Measurements from ENCODE around the gene SIK1.
A peak's percentile ranks its signal among the peaks of the same experiment; 100 is the strongest.
"Not testable (repeated sequence)": the region's sequence is repeated elsewhere in the genome, so short reads cannot be mapped to it uniquely, and the experiment has no call there.

The SIK1 gene

GRCh38 chr21:43412020-43412788 lies 14.7 kb downstream of the SIK1 start:
- not testable (repeated sequence) for H3K27ac Mint-ChIP-seq; H3K36me3 Mint-ChIP-seq; H3K4me1 Mint-ChIP-seq; DNase-seq (ENCODE audit: low spot score in 2 of 2); H3K4me3 Mint-ChIP-seq; H3K9me3 Mint-ChIP-seq
- peak; percentile 26 for ATAC-seq

DNA sequence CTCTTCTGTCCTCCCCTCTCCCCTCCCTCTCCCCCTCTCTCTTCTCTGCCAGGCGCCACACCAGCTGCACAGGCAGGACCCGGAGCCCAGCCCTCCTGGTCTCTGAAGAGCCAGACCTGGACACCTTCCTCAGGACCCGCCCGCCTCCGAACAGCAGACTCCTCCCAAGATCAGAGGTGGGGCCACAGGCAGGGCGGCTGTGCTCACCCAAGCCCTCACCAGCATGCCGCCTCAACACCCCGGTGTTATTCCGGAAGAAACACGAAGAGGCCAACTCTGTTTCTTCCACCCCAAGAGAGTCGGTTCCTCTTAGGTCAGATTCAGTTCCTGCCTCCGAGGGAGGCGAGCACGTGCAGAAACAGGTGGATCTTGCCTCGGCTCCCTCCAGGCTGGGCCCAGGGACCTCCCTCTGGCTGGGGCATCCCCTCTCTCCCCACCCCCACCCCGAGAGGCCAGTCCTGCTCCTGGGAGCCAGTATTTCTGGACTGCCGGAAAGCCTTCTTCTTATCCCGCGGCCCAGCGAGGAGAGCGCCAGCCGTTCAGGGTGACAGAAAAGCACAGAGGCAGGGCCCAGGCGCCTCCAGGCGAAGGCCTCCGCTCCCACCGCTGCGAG lies 16.4 kb downstream of the SIK1 start:
- not testable (repeated sequence) for H3K4me3 Mint-ChIP-seq; H3K36me3 Mint-ChIP-seq; H3K9me3 Mint-ChIP-seq; DNase-seq (ENCODE audit: low spot score in 2 of 2); H3K4me1 Mint-ChIP-seq; H3K27ac Mint-ChIP-seq
- ATAC-seq, result peak; percentile 80

DNA sequence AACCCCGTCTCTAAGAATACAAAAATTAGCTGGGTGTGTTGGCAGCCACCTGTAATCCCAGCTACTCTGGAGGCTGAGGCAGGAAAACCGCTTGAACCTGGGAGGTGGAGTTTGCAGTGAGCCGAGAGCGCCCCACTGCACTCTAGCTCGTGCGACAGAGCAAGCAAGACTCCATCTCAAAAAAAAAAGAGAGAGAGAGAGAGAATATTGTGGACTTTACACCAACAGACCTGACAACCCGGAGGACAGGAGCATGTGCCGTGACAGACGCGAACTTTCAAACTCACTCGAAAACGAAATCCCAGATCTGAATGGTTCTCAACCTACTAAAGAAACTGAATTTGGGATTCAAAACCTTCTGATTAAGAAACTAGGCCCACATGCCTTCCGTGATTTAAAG lies 19.8 kb downstream of the SIK1 start:
- H3K9me3 Mint-ChIP-seq; H3K36me3 Mint-ChIP-seq; H3K27ac Mint-ChIP-seq; ATAC-seq; H3K4me1 Mint-ChIP-seq; DNase-seq (ENCODE audit: low spot score in 2 of 2); H3K4me3 Mint-ChIP-seq: not testable (repeated sequence)

- not testable (repeated sequence) for H3K4me1 Mint-ChIP-seq; DNase-seq (ENCODE audit: low spot score in 2 of 2); H3K36me3 Mint-ChIP-seq; H3K9me3 Mint-ChIP-seq; H3K4me3 Mint-ChIP-seq; ATAC-seq; H3K27ac Mint-ChIP-seq
These were observed 22.5 kb downstream of the SIK1 start for GRCh38 chr21:43404450-43404849.

DNA sequence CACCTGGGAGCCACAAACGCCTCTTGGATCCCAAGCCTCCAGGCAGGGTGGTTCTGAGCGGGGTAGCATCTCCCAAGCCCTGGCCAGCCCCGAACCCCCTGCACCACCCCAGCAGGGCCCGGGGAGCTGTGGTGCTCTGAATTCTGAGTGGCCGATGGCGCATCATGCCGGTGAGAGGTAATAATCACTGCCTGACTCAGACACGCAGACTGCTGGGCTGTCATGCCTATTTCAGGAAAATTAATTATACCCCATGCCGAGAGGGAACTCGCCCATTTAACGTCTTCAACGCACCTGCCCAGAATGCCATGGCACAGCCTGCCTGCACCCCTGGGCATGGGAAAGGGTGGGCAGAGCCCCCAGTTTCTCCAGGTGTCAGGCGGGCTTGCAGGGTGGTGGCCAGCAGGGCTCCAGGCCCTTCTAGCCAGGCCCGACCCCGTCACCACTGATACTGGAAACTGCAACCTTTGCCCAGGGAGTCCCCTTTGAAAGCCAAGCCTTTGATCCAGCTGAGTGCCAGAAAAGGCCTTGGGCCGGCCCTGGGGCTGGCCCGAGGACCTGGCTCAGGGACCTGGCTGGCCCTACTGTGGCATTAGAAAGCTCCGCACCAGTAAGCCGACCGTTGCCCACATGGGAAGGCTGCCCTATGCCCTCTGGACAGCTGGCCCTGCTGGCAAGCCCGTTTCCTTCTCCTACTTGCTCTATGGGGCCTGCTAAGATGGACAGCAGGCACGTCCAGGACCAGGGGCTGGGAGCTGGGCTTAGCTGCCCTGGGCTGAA lies 23.1 kb downstream of the SIK1 start:
- H3K4me3 Mint-ChIP-seq; H3K27ac Mint-ChIP-seq; ATAC-seq; H3K9me3 Mint-ChIP-seq; H3K36me3 Mint-ChIP-seq; DNase-seq (ENCODE audit: low spot score in 2 of 2); H3K4me1 Mint-ChIP-seq: not testable (repeated sequence)

GRCh38 chr21:43401125-43401524 lies 25.8 kb downstream of the SIK1 start:
- not testable (repeated sequence) for H3K4me3 Mint-ChIP-seq; DNase-seq (ENCODE audit: low spot score in 2 of 2); H3K27ac Mint-ChIP-seq; H3K36me3 Mint-ChIP-seq; H3K4me1 Mint-ChIP-seq; ATAC-seq; H3K9me3 Mint-ChIP-seq

- H3K4me1 Mint-ChIP-seq; H3K27ac Mint-ChIP-seq; DNase-seq (ENCODE audit: low spot score in 2 of 2); H3K4me3 Mint-ChIP-seq; H3K9me3 Mint-ChIP-seq; H3K36me3 Mint-ChIP-seq: not testable (repeated sequence)
- ATAC-seq, result peak; percentile 63
These were observed 27.3 kb downstream of the SIK1 start for GRCh38 chr21:43399595-43400015.

GRCh38 chr21:43399136-43399535 lies 27.8 kb downstream of the SIK1 start:
- H3K27ac Mint-ChIP-seq; H3K4me3 Mint-ChIP-seq; H3K36me3 Mint-ChIP-seq; H3K4me1 Mint-ChIP-seq; H3K9me3 Mint-ChIP-seq; DNase-seq (ENCODE audit: low spot score in 2 of 2): not testable (repeated sequence)
- peak; percentile 69 for ATAC-seq

- H3K4me1 Mint-ChIP-seq; H3K4me3 Mint-ChIP-seq; H3K27ac Mint-ChIP-seq; H3K36me3 Mint-ChIP-seq; DNase-seq (ENCODE audit: low spot score in 2 of 2); H3K9me3 Mint-ChIP-seq: not testable (repeated sequence)
- peak; percentile 40 for ATAC-seq
These were observed 28.4 kb downstream of the SIK1 start for GRCh38 chr21:43398533-43398932.

- not testable (repeated sequence) for DNase-seq (ENCODE audit: low spot score in 2 of 2); H3K27ac Mint-ChIP-seq; H3K9me3 Mint-ChIP-seq; H3K4me3 Mint-ChIP-seq; H3K4me1 Mint-ChIP-seq; ATAC-seq; H3K36me3 Mint-ChIP-seq
These were observed 28.9 kb downstream of the SIK1 start for GRCh38 chr21:43398000-43398399.

DNA sequence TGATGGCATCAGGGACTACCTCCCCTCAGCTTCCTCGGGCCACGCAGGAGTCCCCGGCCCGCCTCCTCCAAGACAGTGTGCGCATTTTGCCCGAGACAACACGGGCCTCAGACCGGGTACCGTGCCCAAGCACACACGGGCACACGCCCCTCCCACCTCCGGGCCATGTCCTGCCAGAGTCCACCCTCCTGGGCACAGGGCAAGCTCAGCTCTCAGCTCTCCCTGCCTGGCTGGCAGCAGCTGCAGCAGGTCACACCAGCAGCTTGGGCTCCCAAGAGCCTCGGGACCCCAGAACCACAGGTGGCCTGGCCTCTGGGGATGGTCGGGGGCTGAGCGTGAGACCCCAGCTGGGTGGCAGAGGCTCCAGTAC lies 29.5 kb downstream of the SIK1 start:
- H3K36me3 Mint-ChIP-seq; H3K4me1 Mint-ChIP-seq; DNase-seq (ENCODE audit: low spot score in 2 of 2): not testable (repeated sequence)

GRCh38 chr21:43396788-43397438 lies 30.0 kb downstream of the SIK1 start:
- H3K36me3 Mint-ChIP-seq; DNase-seq (ENCODE audit: low spot score in 2 of 2); ATAC-seq; H3K9me3 Mint-ChIP-seq; H3K4me1 Mint-ChIP-seq; H3K4me3 Mint-ChIP-seq; H3K27ac Mint-ChIP-seq: not testable (repeated sequence)

More for the DNA sequence above, 29.5 kb downstream of the SIK1 start:
- H3K4me3 Mint-ChIP-seq, H3K9me3 Mint-ChIP-seq, ATAC-seq, H3K27ac Mint-ChIP-seq: not testable (repeated sequence)

DNA sequence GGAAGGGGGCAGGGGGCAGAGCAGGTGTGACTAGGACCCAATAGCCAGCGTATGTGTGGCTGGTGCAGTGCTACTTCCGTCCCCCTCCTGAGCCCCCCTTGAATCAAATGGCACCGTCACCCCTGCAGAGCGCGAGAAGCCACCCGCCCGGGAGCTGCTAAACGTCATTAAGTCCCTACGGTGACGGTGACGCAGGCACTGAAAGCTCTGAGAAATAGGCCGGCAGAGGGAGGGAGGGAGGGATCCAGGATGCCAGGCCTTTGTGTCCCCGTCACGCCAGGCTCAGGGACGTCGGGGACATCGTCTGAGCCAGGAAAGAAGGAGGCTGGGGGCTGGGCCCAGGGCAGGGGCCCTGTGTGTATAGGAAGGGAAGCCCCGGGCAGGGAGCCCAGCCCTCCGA lies 43.6 kb downstream of the SIK1 start:
- H3K36me3 Mint-ChIP-seq; DNase-seq (ENCODE audit: low spot score in 2 of 2); H3K9me3 Mint-ChIP-seq; H3K4me3 Mint-ChIP-seq; H3K4me1 Mint-ChIP-seq; H3K27ac Mint-ChIP-seq: not testable (repeated sequence)
- peak; percentile 58 for ATAC-seq

GRCh38 chr21:43382902-43383301 lies 44.0 kb downstream of the SIK1 start:
- H3K9me3 Mint-ChIP-seq; H3K4me3 Mint-ChIP-seq; H3K27ac Mint-ChIP-seq; H3K4me1 Mint-ChIP-seq; ATAC-seq; H3K36me3 Mint-ChIP-seq; DNase-seq (ENCODE audit: low spot score in 2 of 2): not testable (repeated sequence)

- H3K36me3 Mint-ChIP-seq; H3K9me3 Mint-ChIP-seq; H3K27ac Mint-ChIP-seq; ATAC-seq; H3K4me1 Mint-ChIP-seq; DNase-seq (ENCODE audit: low spot score in 2 of 2); H3K4me3 Mint-ChIP-seq: not testable (repeated sequence)
These were observed 45.9 kb downstream of the SIK1 start for GRCh38 chr21:43380852-43381533.
